Right ventricle myocardium superior (tissue), 1 donor: ENCODE results near the gene OR13J1. TPM values are rescaled to one million over a fixed set of nuclear protein-coding genes. Genes with fewer than 3 reads are reported as not detected.

ENCODE experiments used
- ATAC-seq: fragments of 200-7000 bp; cut with Tn5 transposase; one replicate; pipeline ENCODE4 v1.9.1; 2020; ENCODE audit warnings: mild to moderate bottlenecking; ENCODE audit not compliant: poor library complexity
- DNase-seq: peaks from one replicate; pipeline ENCODE4 v3.0.0-alpha.2; 2020
- intact Hi-C: fragments of 100-400 bp; cut with DNase I; formaldehyde crosslinking; loops from one replicate; pipeline ENCODE4 v1.11.2; 2022
- total RNA-seq: library from RNA; stranded (reverse); fragmentation: NEBNext Ultra II Directional; extraction: Animal tissue kit (Norgen Biotek cat#: 25700); gene quantifications from one replicate; pipeline ENCODE4 v1.2.1, GENCODE V29; 2021
- donor health status: DM: no; HTN: yes; CAD: no; lungs with severe emphysema.

OR13J1 gene
- total RNA-seq, 1 donor from 2014 or later, result not detected

GRCh38 chr9:35864695-35865255 is 5.4 kb downstream of the OR13J1 start:
- intact Hi-C loops, result no loop called here
- DNase-seq (no peak), ATAC-seq (no peak)

DNA sequence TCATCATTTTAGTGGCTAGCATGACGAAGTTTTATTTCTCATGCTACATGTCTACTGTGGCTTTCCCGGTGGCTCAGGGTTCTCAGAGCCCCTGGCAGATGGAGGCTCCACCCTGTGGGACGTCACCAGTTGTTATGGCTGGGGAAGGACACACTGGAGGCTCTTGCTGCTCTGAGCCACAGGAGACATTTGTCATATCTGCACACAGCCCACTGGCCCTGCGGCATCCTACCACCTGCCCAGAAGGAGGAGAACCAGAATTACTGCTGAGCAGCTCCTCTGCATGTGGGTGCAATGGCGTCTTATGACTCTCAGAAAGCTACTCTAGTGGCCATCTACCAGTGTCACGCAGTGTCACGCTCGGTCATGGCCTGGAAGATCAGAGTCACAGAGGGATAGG is 6.6 kb downstream of the OR13J1 start:
- peak; percentile 32 for ATAC-seq
- no peak for DNase-seq
- intact Hi-C loops, result no loop called here

- no peak for DNase-seq
- intact Hi-C loops, result no loop called here
- no peak for ATAC-seq
These were observed 7.9 kb downstream of the OR13J1 start for GRCh38 chr9:35862328-35862727.

GRCh38 chr9:35861161-35861897 is 8.9 kb downstream of the OR13J1 start:
- intact Hi-C loops, result no loop called here
- no peak for ATAC-seq
- DNase-seq, result no peak

DNA sequence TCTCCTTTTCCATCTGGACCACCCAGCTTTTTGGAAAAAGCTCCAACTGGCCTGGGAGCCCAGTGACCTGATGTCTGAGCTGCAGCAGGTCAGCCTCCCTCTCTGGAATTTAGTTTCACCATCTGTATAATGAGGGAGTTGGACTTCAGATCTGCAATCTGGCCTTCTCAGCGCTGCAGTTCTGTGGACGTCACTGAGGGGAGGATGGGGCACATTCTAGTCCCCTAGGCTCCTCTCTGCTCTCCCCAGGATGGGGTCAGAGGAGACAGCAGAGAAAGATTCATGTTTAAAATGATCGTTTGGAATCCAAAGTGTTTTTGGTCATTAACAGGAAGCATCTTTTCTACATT is 10.2 kb downstream of the OR13J1 start:
- no peak for ATAC-seq
- intact Hi-C loops, result no loop called here
- no peak for DNase-seq

GRCh38 chr9:35859310-35859989 is 10.8 kb downstream of the OR13J1 start:
- DNase-seq (peak; percentile 49), ATAC-seq (peak; percentile 21)
- intact Hi-C loops, result no loop called here

GRCh38 chr9:35858458-35858857 is 11.7 kb downstream of the OR13J1 start:
- ATAC-seq (no peak), DNase-seq (no peak)
- intact Hi-C loops, result no loop called here

- ATAC-seq, result no peak
- intact Hi-C loops, result no loop called here
- no peak for DNase-seq
These were observed 13.3 kb downstream of the OR13J1 start for GRCh38 chr9:35856882-35857281.

DNA sequence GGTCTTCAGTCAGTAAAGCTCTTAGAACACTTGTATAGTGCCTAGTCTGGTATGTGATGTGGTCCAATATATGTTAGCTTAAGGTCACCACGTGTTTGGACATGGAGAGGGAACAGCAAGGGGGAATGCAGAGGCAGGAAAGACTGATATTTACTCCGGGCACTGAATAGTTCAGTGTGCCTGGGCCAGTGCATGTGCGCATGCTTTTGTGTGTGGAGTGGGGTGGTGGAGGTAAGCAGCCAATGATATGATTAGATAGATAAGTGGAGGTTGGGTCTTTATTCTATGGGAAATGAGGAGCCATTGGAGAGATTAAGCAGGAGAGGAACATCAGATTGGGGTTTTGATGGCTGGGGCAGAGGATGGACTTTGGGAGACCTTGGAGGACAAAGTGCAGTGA is 14.0 kb downstream of the OR13J1 start:
- DNase-seq, result no peak
- no peak for ATAC-seq
- intact Hi-C loops, result no loop called here

DNA sequence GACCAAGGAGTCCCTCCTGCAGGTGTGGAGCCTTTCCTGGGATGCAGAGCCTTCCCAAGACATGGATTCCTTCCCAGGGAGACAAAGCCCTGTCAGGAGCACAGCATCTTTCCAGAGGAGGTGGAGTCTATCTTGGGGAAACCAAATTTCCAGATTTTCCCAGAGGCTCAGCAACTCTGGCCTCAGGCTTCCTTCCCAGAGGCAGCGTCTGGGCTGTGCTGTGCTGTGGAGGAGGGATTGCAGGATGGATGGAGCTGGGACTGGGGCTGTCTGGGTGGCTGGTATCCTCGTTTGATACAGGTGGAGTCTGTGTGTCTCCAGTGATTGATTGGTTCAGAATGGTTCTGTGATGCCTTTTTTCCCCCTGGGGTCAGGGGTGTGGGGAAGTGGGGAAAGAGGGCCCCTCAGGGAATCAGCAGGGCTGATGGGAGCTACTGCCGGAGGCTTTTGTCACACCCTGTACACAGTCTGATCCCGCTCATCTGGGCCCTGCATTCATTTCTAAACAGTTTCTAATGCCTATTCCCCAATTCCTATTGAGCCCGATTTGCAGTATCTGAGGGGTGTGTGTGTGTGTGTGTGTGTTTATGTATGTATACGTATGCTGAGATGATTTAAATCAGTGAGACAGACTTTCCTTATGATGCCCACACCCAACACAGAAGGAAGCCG is 16.0 kb downstream of the OR13J1 start:
- intact Hi-C loops, result no loop called here
- ATAC-seq, result no peak
- no peak for DNase-seq

- ATAC-seq, result no peak
- intact Hi-C loops, result no loop called here
- DNase-seq, result peak; percentile 33
These were observed 17.0 kb downstream of the OR13J1 start for GRCh38 chr9:35852876-35853865.

DNA sequence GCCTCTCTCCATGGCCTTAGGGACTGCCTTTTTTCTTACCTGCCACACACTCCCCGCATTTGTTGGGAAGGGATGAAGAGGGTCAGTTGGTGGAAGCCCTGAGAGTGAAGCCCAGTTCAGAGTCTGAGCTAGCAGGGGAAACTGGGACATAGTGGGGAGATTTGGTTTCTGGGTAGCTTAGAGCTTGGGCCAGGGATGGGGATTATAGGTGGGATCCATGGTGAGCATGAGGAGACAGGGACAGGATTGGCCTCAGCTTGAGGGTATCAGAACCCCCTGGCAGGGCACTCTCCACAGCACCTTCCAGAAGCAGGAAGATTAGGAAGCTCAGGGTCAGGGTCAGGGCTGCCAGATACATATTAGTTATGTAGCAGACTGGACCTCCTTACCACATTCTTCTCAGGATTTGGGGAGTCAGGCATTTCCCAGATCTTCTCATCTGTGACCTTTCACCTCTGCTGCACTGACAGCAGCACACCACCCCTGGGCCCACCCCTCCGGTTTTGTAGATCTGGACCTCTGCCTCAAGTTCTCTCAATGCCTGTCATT is 17.9 kb downstream of the OR13J1 start:
- no peak for ATAC-seq
- intact Hi-C loops, result no loop called here
- no peak for DNase-seq

DNA sequence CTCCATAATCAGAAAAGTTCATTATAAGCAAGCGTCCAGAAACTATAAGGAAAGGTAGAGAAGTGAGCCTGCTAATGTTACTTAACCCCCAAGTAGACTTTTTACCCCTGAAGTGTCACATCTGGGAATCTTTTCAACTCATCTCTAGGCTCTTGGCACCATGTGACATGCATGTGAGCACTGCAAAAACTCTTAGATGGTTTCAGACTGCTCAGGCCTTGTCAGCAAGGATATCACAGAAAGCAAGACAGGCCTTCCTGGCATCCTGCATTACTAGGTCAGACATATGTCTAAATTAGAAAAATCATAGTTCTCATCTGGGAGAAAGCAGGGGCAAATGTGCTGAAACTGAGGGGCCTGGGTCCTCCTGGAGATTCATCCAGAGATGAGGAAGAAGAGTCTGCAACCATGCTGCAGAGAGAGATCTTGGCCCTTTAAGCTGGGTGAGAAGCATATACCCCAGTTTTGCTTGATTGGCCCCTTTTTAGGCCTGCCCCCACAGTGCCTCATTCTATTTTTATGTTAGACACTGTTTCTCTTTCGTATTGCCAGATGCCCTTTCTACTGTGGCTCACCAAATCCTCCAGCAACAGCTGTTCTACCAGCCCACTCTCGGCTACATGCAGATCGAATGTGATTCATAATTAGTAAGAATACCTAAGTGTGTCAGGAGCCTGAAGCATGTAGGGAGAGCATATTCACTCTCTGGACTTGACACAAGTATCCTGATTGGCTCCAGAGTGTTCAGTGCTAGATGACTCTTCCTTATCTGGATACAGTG is 22.2 kb downstream of the OR13J1 start:
- DNase-seq (no peak), ATAC-seq (peak; percentile 78)
- intact Hi-C loops, result no loop called here

- ATAC-seq, result no peak
- intact Hi-C loops, result no loop called here
- DNase-seq, result no peak
These were observed 24.1 kb downstream of the OR13J1 start for GRCh38 chr9:35845824-35846771.

DNA sequence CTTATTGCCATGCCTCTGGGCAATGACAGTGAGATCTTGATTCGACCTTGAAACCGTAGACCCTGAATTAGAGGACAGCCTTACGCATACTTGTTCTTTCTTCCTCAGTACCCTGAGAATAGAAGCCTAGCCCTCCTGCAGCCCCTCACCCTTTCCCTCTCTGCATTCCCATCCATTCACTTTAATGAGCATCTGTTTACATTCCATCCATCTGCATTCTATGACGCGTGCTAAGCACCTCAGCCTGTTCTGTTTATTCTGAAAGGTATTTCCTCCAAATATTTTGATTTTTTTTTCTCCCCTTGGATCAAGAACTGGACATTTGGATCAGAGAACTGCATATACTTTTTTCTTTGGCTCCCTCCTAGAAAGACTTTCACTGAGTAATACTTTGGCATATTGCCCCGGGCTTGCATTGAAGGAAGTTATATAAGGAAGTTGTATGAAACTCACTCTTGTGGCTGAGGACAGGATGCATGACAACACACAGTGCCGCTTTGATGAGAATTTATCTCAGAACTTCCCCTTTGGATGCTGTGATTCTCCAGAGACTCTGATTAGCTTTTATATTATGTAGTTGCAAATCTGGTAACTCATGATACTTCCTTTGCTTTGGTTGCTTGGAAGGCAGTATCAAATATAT is 25.5 kb downstream of the OR13J1 start:
- intact Hi-C loops, result no loop called here
- no peak for DNase-seq
- ATAC-seq, result peak; percentile 69

DNA sequence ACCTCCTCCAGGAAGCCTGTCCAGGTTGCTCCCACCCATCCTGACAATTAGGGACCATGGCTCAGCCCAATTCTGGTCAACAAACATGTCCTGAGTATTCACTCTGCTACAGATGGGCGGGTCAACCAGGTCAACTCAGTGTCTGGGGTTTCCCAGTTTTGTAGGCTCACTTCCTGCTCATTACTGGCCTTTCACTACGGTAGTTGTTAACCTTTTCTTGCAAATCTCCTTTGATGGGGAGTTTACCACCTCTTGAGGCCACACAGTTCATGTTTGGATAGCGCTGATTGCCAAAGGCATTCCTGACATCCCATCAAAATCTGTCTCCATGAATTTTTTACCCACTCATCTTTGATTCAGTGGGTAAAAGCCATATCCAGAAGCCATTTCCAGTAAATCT is 27.4 kb downstream of the OR13J1 start:
- ATAC-seq (no peak), DNase-seq (no peak)
- intact Hi-C loops, result no loop called here
